SW 1271 (cell line): ENCODE results near the gene CYTH4.
A peak's percentile ranks its signal among the peaks of the same experiment; 100 is the strongest.

ENCODE experiments used
- DNase-seq, 2 experiments: peaks; one replicate each; lab custom pipeline; 2025; lab: John Stamatoyannopoulos, UW

CYTH4 gene

DNA sequence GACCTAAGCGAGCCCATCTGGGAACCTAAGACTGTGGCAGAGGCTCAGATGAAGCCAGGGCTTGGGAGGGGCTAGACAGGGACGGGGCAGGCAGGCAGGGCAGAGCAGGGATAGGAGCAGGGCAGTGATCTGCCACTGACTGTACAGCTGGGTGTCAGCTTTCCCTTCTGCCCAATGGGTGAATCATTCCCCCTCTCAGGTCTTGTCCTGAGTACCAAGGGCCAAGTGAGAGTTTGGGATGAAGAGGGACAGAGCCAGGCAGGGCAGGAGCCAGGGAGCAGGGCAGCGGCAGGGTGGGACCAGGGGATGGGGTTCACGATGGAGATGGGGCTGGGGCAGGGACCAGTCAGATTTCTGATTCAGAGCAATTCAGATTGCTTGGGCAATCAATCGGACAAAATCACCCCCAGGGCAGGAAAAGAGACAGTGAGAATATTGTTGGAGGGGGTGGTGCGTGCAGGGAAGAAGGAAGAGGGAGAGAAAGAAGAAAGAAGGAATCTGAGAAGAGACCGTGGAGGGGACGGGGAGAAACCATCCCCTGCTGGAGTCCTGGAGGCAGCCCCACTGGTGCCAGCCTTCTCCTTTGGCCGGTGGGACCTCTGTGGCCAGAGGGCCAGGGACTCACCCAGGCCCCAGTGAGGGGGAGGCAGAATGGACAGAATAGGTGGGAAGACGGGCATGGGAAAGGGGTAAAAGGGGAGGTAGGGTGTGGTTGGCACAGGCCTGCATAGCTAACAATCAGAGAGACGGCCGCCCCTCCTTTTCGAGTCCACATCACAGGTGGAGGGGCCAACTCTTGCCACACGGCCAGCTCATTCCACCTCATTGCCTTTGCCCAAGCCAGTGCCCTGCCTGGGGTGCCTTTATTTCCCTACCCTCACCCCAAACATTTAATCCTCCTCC is 47.2 kb downstream of the CYTH4 start:
- DNase-seq: no peak

DNA sequence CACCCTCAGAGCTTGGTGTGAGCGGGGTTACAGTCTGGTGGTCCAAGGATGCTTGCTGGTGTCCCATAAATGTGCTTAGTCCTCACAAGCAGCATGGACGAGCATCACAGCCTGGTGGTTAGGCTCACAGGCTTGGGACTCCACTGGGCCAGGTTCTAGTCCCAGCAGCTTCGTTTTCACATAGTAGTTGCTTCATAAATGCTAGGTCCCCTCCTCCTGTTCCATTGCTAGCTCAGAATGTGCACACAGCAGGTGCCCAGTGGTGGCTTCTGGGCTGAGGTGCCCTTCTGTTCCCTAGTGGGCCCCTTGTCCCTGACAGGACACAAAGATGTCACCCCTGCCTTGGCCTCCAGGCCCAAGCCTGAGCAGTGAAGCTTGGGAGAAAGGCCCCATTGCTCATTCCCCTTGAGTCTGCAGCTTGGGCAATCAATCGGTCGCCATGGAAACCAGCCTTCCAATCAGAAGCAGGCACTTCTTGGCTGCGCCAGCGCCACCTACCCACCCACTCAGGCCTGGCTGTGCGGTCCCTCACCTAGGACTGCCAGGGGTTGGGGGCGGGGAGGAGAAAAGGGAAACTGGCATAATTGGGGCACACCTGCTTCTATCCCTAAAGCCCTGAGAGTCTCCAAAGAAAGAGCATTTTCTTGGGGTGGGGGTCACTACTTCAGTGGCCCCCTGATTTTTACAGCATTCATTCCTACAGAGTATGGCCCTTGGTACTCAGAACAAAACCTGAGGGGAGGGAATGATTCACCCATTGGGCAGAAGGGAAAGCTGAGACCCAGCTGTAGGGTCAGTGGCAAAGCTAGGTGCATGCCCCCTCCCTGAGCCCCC is 48.1 kb downstream of the CYTH4 start:
- peak in 1 of 2 experiments; percentile 35 for DNase-seq

DNA sequence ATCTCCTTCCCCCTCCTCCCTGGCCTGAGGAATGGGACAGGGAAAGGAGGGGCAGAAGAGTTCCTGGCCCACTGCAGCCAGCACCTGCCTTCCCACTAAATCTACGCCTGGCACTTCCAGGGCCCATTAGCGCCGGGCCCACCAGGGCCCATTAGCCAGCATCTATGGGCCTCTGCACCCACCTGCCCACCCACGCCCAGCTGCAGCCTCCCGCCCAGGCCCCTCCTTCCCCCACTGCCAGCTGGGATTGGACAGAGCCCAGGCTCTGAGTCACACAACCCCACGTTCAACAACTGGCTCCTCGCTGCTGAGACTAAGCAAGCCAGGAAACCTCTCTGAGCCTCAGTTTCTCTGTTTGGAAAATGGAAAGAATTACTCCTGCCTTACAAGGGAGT is 48.7 kb downstream of the CYTH4 start:
- DNase-seq: no peak

DNA sequence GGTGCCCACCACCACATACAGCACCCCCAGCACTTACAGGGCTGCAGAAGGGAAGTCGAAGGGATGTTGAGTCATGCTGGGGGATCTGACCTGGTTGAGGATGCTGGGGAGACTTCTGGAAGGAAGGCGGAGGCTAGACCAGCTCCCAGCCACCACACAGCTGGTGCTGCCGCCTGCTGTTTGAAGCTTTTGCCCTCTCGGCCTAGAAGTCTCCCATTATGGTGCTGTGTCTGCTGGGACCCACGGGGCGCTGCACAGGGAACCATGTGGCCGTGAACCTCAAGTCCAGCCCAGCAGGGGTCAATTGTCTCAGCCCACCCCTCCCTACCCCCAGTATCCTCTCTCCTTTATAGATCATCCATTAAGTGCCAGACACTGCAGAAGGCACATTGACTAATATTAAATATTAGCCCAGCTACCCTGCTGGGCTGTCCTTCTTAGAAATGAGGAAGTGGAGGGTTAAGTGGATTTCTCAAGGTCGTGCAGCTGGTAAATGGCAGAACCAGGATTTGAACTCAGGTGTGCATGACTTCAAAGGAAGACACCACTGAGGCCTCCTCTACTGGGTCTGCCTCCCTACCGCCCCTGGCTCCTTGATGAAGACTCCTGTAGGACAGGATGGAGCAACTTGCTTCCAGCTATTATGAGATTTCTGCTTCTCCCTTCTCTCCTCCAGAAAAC is 49.7 kb downstream of the CYTH4 start:
- DNase-seq: no peak

DNA sequence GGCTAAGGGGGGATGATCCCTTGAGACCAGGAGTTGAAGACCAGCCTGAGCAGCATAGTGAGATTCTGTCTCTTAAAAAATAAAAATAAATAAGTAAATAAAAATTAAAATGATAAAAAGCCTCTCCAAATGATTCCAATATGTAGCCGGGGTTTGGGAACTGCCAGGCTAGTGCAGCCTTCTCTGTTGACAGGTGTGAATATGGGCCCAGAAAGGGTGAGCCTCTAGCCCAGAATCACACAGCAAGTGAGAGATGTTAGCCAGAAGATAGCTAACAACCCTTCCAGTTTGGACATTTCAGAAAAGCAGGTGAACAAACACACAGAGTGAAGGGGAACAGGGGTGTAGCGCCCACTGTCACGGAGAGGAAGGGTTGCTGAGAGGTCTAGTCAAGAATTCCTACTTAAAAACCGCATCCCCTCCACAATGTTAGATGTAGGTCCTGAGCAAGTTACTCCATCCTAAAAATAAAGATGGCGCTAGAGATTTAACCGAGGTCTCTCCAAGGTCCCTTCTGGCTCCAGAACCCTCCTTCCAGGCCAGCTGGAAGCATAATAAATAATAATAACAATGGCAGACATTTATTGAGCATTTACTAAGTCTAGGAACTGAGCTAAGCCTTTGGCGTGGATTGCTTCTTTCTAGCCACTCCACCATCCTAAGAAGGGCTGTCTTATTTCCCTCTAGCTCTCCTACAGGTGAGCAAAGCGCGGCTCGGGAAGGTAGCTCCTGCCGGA is 51.6 kb downstream of the CYTH4 start:
- DNase-seq: no peak

DNA sequence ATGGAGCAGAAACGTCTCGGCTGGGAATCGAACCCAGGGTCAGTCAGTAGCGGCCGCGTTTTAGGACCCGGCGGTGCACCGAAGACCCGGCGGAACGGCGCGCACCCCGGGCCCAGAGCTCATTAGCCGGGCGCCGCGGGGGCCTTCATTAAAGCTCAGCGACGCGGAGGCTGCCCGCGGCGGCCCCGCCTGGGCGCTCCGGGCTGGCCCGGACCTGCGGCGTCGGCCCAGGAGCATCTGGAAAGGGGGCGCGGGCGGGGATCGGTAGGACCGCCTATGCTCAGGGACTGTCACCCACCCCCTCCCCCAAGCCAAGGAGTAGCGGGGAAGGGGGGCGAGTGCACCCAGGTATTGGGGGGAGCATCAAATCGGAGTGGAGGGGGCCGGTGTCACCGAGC is 52.2 kb downstream of the CYTH4 start:
- no peak for DNase-seq

DNA sequence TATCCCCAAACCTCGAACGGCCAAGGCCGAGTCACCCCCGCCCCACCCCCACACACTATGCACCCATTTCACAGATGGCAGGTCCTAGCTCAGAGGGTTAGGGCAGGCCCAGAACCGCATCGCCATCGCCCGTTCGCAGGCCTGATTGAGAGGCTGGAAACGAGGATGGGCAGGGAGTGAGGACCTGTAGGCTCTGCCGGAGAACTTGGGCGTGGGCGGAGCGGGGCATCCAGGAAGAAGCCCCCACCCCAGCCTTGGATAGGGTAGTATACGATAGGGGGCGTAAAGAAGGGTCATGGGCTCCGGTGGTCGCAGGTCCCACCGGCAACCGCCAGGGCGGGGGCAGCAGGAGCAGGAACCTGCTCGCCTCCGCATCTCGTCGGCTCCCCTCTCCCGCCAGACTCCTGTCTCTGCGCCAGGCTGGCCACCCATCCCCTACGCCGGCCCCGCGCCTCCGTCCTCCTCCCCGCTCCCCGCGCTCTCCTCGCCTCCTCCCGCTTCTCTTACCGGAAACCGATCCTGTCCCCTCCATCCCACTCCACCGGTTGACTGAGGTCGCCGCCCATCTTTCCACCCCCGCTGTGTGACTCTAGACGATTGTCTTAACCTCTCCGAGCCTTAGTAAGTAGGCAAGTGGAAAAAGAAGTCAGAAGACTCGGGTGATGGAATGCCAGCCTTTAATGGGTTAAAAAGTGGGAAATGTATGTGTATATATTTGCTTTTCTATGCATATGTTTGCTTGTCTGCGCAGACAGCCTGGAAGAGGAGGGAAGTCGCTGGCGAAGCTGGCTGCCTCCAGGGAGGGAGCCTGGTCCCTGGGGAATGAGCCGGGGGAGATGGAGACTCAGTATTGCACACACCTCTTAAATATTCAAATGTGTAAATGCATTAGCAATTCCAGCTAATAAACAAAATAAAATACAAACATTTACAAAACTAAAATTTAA is 52.8 kb downstream of the CYTH4 start:
- DNase-seq: no peak

DNA sequence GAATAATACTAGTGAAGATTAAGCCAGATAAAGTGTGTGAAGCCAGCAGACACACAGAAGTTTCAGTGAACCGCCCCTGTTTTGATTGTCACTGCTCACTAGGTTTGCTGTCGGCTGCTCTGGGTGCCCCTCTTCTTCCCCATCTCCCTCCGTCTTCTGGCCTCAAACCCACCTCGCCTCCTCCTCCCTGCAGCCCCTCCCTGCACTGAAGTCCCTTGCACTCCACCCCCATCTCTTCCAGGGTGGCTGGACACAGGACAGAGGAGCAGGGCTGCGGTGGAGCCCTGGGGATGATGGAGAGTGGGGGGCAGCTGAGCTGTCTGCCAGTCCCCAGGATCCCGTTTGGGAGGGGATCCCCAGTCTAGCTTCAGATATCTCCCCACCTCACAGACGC is 53.5 kb downstream of the CYTH4 start:
- no peak for DNase-seq

DNA sequence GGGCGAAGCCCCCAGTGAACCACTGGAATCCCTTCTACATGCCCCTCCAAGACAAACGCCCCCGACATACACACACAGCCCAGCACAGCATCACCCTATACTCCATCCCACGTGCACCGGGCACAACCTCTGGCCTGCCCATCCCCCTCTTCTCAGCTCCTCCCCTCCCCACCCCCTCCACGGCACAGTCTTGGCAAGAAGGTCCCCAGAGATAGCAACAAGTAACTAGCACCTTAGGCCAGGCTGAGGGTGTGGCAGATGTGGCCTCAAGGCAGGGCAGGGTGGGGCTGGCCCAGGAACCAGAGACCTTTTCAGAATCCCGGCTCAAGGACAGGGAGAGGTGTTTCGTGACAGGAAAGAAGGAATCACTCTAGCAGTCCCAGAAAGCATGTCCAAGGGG is 54.3 kb downstream of the CYTH4 start:
- no peak for DNase-seq

DNA sequence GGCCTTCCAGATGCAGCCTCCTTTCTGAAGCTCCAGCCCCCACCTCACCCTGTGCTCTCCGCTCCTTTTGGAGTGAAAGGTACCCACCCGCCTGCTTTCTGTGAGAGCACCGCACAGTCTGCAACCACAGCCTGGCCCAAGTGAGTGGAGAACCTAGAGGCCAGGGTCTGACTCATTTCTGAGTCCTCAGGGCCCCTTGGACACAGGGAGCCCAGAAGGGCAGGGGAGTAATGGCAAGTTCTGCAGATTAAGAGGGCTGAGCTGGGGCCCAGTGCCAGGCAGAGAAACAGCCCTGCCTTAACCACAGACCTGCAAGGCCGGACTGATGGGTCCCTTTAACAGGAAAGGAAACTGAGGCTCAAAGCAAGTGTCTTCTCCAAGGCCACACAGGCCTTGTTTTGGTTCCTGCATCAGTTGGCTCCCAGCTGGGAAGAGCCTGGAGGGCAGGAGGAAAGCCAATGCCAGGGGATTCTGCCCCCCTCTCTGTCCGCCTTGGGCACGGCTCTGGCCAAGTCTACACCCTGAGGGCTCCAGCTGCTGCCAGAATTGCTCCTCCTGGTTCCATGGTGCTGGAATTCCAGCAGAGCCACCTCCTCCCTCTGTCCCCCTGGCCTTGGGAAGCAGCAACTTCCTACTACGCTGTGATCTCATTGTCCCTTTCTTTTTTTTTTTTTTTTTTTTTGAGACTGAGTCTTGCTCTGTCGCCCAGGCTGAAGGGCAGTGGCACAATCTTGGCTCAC is 55.1 kb downstream of the CYTH4 start:
- no peak for DNase-seq

DNA sequence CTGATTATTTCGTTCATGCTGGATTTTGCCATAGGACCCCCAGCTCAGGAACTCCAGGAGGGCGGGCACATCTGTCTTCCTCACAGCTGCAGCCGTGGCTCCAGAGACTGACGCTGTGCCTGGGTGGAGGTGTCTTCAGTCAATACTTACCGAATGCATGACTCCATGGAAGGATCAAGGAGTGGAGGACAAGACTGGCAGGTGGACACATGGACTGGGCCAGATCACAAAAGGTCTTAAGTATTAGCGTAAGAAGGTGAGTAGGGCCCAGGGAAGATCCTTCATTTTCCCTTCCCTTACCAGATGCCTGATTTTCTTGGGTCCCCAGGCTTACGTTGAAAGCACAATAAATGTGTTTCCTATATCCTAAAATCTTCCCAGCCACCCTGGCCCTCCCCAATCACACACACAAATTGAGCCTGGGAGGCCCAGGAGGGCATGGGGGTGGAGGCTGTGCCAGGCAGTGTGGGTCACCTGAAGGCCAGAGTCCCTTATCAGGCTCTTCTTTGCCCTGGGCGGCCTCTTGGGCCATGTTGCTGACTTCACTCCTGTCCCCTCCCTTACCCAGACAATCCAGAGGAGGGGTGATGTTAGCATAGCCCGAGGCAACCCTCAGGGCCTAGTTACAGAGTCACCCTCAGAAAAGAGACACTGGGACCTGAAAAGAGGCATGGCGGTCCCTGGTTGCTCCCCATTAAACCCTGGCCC is 56.4 kb downstream of the CYTH4 start:
- DNase-seq: no peak

DNA sequence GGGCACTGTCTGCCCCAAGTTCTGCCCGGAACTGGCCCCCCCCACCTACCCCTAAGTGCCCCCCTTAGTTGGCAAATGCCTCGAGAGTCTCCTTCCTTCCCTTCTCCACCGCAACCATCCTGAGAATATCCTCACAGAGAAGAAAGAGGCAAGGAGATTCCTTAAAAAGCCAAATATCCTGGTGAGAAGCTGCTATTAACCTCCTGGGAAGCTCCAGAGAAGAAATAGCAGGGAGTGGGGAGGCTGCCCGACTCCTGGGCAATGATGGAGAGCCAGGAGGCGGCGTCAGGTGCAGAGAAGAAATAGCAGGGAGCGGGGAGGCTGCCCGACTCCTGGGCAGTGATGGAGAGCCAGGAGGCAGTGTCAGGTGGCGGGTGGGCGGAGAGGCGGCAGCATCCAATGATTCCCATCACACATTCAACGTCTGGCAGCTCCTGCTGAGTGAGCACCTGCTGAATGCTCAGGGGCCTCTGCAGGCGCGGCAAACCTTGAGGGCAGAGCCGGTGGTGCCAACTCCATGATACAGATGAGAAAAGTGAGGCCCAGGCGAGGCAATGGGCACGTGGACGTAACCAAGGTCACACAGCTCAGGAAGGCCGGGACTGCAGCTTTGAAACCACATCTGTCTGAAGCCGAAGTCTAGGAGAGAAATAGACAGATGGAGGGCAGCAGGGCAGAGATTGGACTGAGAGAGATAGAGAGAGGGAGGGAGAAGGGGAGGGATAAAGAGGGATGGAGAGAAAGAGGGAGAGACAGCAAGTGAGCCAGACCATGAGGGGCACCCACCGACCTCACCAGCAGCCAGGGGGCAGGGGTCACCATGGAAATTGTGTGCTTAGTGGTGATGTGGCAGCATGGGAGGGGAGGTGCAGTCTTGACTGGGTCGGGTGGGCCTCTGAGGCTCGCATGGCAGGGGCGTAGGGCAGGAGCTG is 58.3 kb downstream of the CYTH4 start:
- DNase-seq: no peak

DNA sequence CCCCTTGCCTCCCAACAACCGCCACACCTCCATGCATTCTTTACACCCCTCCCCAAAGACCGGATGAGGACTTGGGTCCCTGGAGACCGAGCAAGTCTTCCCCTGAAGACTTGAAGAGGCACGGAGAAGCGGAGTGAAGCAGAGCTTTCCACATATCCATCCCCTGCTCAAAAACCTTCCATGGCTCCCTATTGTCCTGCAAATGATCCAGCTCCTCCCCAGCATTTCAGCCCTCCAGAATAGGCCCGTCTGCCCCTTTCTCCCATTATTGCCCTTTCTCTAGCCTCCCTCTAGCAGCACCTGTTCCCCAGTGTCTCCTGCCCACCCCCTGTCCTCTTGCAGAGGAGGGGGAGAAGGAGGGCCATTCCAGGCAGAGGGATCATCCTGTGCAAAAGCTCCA is 59.8 kb downstream of the CYTH4 start:
- DNase-seq: no peak

DNA sequence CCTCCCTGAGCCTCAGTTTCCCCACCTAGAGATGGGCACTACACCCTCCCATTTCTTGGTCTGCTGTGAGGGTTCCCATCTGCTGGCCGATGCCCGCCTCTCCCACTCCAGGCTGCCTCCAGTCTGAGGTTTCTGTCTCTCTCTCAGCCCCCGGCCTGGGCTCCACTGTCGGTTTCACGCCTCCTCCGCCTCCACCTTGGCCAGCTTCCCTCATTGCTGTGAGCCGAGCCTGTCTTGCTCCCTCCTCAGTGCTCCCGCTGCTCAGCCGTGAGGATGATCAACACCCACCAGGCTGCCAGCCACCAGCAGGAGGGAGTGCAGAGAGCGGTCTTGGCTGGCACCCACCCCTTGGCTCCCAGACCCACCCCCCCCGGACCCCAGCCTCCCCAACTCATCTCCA is 61.0 kb downstream of the CYTH4 start:
- no peak for DNase-seq

DNA sequence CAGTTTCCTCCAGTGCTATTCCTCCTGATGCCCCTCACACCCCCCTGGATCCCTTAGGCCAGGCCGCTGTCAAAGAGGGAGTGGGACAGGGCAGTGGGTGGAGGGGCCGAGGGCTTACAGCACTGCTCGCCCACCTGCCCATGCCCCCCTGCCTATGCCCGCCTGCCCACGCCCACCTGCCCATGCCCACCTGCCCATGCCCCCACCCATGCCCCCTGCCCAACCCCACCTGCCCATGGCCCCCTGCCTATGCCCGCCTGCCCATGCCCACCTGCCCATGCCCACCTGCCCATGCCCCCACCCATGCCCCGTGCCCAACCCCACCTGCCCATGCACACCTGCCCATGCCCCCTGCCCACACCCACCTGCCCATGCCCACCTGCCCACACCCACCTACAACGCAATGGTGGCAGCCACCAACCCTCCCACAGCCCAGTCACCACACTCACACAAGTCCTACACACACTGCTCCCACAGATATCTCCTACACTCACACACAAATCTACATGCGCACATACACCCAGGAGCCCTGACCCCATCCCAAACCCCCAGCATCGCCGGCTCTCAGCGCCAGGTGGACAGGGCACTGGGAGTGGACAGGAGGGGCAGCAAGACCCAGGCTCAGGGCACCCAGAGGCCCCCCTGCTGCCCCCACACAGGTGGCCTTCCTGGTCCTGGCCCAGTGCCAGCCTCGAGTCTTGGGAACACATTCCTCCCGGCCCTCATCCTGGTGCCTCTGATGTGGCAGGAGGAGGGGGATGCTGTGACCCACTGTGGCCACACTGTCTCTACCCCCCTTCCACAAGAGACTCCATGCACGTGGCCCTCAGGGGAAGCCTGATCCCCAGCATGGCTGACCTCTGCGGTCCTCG is 61.8 kb downstream of the CYTH4 start:
- no peak for DNase-seq

DNA sequence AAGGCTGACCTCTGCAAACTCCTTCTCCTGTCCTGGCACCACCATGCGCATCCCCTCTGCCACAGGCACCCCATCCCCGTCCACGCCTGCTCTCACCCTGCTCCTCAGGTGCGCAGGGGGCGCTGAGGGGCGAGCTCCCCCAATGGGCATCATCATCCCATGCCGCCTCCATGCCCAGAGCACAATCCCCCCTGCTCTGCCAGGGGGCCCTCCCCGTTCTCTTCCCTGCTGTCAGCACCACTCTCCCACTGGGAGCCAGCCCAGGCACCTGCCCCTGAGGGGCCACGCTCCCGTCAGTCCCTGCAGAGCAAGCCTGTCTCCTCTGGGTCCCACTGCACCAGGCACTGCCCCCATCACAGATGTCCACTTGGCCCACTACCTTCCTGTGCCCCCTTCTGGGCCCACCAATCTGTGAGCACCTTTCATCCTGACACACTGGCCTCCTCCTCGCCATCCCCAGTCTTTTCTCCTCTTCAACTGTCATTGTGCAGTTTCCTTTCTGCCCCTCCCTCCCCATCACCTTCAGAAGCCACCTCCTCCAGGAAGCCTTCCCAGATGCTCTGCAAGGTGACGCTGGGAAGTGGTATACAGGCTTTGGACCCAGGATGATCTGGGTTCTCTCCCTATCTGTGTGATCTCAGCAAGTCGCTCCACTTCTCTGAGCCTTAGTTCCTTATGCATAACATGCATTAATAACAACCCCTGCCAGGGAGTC is 62.6 kb downstream of the CYTH4 start:
- no peak for DNase-seq
